Stimulated activated CD8-positive, alpha-beta memory T cell treated with anti-CD3 and anti-CD28 coated beads, Interleukin-15, amount 100 ng/mL, for 48 hours (primary cell): ENCODE results near the gene TLR8.
A peak's percentile ranks its signal among the peaks of the same experiment; 100 is the strongest.
"Not testable (repeated sequence)": the region's sequence is repeated elsewhere in the genome, so short reads cannot be mapped to it uniquely, and the experiment has no call there.

Source experiments
- DNase-seq, 2 donors: peaks; one replicate each; pipeline ENCODE4 v3.0.0-alpha.2; 2020; ENCODE audit warnings: low read depth in 2 of 2

The TLR8 gene

DNA sequence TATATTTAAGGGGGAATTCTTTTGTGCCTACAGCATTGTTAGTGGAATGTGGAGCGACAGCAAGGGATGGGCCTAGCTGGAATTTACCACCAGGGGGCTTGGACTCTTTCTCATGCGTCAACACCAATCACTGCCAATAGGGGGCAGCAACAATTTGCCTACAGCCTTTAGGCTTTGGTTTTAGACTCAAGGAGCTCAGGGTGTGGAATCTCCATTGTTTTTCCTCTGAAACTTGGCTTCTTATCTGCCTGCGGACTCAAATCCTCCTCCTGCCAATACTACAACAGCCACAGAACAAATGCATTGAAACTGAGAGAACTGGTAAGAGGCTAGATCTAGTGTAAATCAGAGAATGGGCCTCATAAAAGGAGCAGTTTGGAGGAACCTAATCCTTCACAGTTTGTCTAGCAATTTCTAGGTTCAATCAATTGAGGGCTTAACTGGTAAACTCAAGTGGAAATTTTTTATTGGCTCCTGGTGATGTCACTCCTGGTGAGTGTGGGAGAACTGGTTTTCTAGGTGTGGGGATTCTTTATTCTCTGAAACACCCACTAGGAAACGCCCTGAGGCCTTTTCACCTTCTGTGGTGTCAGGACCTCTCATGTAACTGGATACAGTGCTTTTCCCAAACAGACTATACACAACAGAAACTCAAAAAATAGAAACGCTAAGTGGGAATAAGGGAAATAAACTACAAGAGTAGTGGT, 40.6 kb downstream of the TLR8 start:
- DNase-seq, result peak; percentile 56 to 61

DNA sequence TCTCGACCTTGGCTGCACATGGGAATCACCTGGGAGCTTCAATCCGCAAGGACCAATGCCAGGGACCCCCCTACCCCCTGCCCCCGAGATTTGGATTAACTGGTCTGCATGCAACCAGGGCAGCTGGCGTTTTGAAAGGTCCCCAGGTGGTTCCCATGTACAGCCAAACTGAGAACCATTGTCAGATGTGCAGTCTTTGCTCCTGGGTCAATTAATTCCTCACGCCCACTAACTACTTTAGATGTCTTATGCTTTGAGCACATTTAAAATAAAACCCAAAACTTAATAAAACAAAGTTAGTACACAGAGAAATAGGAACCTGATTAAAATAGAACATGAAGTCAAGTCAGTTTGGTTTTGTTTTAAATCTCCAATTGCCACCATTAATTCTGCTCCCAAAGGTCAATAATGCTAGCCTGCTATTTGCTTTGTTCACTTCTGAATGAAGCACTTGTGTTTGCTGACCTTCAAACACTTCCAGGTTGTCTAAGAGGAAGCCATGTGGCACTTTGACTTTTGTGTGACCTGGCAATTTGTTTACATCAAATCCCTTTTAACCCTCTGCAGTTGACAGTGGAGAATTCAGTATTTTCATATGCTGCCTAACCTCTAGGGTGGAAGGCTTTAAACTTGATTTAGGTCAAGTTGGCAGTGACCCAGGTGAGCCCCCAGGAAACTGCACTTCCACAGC, 41.3 kb downstream of the TLR8 start:
- no peak for DNase-seq

DNA sequence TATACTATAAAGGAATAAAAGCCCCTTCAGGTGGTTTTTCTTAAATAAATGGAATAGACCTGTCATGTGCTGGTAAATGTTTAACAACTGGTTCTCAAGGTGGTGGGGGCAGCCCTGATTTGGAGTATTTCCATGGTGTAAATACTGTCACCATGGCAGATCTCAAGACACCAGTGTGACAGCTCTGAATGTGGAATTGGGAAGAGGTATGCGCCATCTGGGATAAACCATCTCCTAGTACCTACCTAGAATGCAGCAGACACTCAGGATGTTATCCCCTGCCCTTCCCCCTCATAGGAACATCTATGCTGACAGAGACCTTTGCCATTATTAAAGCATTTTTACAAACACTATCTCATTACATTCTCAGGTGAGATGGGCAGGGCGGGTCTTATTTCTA, 42.1 kb downstream of the TLR8 start:
- no peak for DNase-seq

- DNase-seq, result no peak
These were observed 42.9 kb downstream of the TLR8 start for GRCh38 chrX:12949205-12949926.

- peak; percentile 79 for DNase-seq
These were observed 43.7 kb downstream of the TLR8 start for GRCh38 chrX:12949927-12950656.

- DNase-seq, result peak; percentile 56 to 67
These were observed 44.6 kb downstream of the TLR8 start for GRCh38 chrX:12950851-12951594.

- DNase-seq, result no peak
These were observed 45.2 kb downstream of the TLR8 start for GRCh38 chrX:12951595-12951975.

- no peak for DNase-seq
These were observed 47.0 kb downstream of the TLR8 start for GRCh38 chrX:12953420-12953819.

DNA sequence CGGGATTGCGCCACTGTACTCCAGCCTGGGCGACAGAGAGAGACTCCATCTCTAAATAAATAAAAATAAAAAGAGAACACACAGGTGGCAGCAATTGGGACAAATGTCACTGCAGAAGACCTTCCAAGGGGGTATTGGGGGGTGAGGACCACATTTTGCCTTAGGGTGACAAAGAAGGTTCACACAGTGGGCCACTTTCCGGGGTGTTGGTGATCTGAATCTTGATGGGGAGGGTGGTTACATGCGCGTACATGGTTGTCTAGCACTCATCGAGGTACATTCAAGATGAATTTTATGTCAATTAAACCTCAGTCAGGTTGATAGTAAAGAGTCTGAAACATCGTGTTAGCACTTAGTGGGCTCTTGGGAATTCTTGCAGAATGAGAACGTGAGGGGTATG, 48.0 kb downstream of the TLR8 start:
- DNase-seq, result no peak

DNA sequence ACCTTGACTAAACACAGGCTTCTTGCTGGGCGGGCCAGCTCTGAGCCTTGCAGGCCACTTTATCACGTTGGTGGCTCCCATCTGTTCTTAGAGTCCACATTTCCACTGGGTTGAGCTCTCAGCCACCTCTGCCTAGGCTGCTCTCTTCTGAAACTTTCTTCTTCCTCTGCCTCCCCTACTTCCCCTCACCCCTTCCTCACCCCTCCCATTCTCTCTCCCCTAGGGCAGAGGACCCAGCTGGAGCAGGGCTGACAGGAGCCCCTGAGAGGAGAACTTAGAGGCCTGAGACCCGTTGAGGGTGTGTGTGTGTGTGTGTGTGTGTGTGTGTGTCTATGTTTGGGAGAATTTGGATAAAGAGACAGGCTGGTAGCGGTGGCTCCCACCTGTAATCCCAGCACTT, 48.6 kb downstream of the TLR8 start:
- DNase-seq, result no peak

GRCh38 chrX:12955882-12956703, 49.7 kb downstream of the TLR8 start:
- DNase-seq, result peak; percentile 67 to 73

- DNase-seq, result peak in 1 of 2 donors; percentile 62
These were observed 50.5 kb downstream of the TLR8 start for GRCh38 chrX:12956704-12957534.

GRCh38 chrX:12958059-12958458, 51.6 kb downstream of the TLR8 start:
- DNase-seq, result no peak

GRCh38 chrX:12958461-12958860, 52.0 kb downstream of the TLR8 start:
- no peak for DNase-seq

DNA sequence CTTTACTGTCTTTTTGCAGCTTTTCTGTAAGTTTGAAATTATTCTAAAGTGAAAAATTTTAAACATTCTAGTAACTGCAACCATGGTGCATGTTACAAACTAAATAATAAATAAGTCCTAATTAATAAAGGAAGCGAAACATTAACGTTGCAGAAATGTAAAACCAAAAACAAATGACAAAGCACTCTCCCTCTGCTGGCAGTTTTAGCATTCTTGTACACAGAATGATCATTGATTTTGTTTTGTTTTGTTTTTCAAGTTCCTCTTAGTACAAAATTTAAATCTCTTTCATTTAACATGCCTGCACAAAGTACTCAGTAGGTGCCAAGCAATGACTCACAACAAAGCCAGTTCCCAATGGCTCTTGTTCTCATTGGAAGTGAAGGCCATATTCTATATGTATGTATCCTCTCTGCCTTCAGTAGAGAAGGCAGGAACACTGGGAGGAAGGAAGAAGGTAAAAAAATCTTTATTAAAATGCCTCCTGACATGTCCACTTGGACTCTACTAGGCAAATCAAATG, 54.8 kb downstream of the TLR8 start:
- no peak for DNase-seq

GRCh38 chrX:12962041-12962504, 55.7 kb downstream of the TLR8 start:
- DNase-seq, result no peak

GRCh38 chrX:12963210-12963850, 56.9 kb downstream of the TLR8 start:
- not testable (repeated sequence) for DNase-seq

- DNase-seq, result no peak
These were observed 58.9 kb downstream of the TLR8 start for GRCh38 chrX:12965131-12965940.
